ENCODE measurements around the gene FGFR1OP2.

FGFR1OP2 gene

DNA sequence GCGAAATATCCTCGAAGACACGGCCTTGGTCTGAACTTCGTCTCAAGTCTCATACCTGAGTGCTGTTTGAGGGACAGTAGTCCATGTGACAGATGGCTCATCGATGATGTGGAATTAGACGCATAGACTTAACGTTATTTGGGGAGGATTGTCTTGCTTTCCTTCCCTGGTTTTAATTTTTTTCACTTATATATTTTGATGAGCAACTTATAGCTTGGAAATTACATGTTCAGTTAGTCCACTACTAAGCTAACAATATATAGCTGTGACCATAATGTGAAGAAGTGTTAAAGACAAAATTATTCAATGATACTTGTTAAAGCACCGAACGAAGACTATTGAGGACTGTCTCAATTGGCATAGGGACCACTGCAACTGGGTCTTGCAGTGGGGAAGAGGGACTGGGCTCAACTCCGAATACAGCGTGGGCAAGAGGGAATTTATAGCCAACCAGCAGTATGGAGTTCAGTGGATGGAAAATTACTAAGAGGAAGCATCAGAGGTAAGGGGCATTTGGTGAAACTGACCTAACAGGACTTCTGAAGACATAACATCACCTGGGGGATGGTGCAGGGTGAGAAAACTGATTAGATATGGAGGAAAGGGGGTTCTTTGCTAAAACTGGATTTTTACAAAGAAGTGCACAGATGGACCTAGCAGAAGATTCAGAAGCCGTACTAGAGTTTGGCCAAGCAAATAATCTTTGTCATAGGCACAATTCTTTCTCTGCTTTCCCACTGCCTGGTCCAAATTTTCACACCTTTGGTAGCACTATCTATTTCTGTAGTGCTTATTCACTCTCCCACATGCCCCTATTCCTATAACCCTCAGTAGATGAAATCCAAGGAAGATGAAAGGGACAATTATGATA lies 76.8 kb downstream of the FGFR1OP2 start:
- no peak for TF ChIP-seq CTCF (IDR thresholded peaks at IDR 0.05)

- TF ChIP-seq CTCF (IDR thresholded peaks at IDR 0.05): peak; percentile 45
Observed at GRCh38 chr12:27015730-27016076, 77.4 kb downstream of the FGFR1OP2 start.
